ENCODE data around the gene ANKS1A.

DNA sequence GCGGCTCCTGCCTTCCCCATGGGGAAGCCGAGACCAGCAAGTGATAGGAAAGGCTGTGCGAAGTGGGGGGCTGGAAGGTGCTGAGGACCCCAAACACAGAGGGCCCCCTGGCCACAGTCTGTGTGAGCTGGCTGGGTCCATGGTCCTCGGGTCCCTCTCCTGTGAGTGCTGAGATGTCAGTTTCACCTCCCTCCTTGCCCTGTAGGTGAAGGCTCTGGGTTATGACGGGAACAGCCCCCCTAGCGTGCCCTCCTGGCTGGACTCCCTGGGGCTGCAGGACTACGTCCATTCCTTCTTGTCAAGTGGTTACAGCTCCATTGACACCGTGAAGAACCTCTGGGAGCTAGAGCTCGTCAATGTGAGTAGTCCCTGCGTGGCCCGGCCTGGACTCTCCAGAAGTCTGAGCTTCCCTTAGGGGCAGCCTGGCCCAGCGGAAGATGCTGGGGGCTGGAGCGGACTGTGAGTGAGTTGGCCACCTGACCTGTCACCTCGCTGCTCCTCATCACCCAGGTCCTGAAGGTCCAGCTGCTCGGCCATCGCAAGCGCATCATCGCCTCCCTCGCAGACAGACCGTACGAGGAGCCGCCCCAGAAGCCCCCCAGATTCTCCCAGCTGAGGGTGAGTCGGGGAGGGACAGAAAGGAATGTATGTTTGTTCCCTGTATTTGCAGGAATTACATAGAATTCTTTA, 190.4 kb downstream of the ANKS1A start:
- TF ChIP-seq CTCF (IDR thresholded peaks at IDR 0.05): no peak
- TF ChIP-seq POLR2A (IDR thresholded peaks at IDR 0.05): no peak
